Measurements from ENCODE around the gene SCARB2. TPM values are rescaled to one million over a fixed set of nuclear protein-coding genes. Genes with fewer than 3 reads are reported as not detected.

Gene SCARB2
- total and polyA plus RNA-seq, 2 of the 4 experiments (the other 2 are of a cell fraction): 69.2 to 102 TPM

GRCh38 chr4:76233967-76234678, 20.5 kb upstream of the SCARB2 start:
- intact Hi-C loops (cut with micrococcal nuclease): no loop called here
- Histone ChIP-seq H3K23ac (ENCODE audit: low read depth, low read length) (no peak overlapping the region), H4K8ac (ENCODE audit: low read depth in 2 of 2, low read length in 2 of 2) (no peak overlapping the region), H3K4me3 (ENCODE audit: insufficient read depth, low read depth, low read length) (no peak overlapping the region), H2BK5ac (ENCODE audit: low read depth, low read length, poor library complexity, severe bottlenecking) (no peak overlapping the region), H2BK120ac (ENCODE audit: low read depth, low read length) (no peak overlapping the region), H2AK9ac (replicated peaks; ENCODE audit: low read depth, low read length, poor library complexity) (no peak overlapping the region), H3K36me3 (ENCODE audit: control insufficient read depth, insufficient read depth, low read length) (no peaks in the 10 kb centered on the region), H3K56ac (ENCODE audit: extremely low read depth, insufficient read depth, low read length) (no peak overlapping the region), H3K4me2 (ENCODE audit: low read depth, low read length) (no peak overlapping the region), H3K79me1 (ENCODE audit: low read depth in 1 of 2, low read length in 2 of 2) (no peaks in the 10 kb centered on the region), H3K9me1 (ENCODE audit: insufficient read depth, low read length) (no peaks in the 10 kb centered on the region), H2AK5ac (ENCODE audit: low read depth, low read length) (no peak overlapping the region), H2AFZ (replicated peaks; ENCODE audit: low read length, poor library complexity) (no peak overlapping the region), H3K4ac (ENCODE audit: low read depth, low read length) (no peak overlapping the region), H3K9ac (ENCODE audit: low read depth, low read length) (no peak overlapping the region), H3K4me1 (ENCODE audit: control insufficient read depth, insufficient read depth, low read length) (no peaks in the 10 kb centered on the region), H3K14ac (replicated peaks; ENCODE audit: low read depth, low read length) (no peak overlapping the region), H3K27me3 (ENCODE audit: control insufficient read depth, insufficient read depth, low read length) (peaks cover 7% of the 10 kb centered on the region), H2BK20ac (ENCODE audit: low read depth, low read length) (no peak overlapping the region), H4K20me1 (ENCODE audit: insufficient read depth, low read length) (no peaks in the 10 kb centered on the region), H3K18ac (ENCODE audit: low read depth, low read length) (no peak overlapping the region), H4K5ac (ENCODE audit: low read depth, low read length) (no peak overlapping the region), H4K91ac (ENCODE audit: insufficient read depth, low read depth, low read length) (no peak overlapping the region), H3K27ac (ENCODE audit: insufficient read depth, low read length) (no peak overlapping the region), H3K9me3 (ENCODE audit: control insufficient read depth, insufficient read depth, low read length) (peaks cover 2% of the 10 kb centered on the region), H2BK15ac (ENCODE audit: low read depth, low read length) (no peak overlapping the region)
- dilution Hi-C loops (cut with HindIII; ENCODE audit: low sequenced_read_pairs, unreplicated experiment): no loop called here
- no peak for TF ChIP-seq MAFK (IDR thresholded peaks at IDR 0.05; ENCODE audit: low read depth, low read length)
- 100% methylated on average over 1 of the region's 14 CpGs; no CpG with 5 or more reads in 1 of the 2 experiments for WGBS, 2 experiments (ENCODE audit: extremely low coverage in 2 of 2, insufficient read length in 1 of 2)
- DNase-seq (no peak), ATAC-seq (ENCODE audit: low read depth) (no peak)
- no TSS peak for BruUV-seq (replicated peaks)
- in situ Hi-C loops (cut with MboI; ENCODE audit: low sequenced_read_pairs): no loop called here
- POLR2A ChIA-PET (ENCODE audit: unreplicated experiment): interaction anchor here (0.6 kb wide), 1 partner anchor 1502 kb away, joined by 3 read pairs; no protein-coding TSS in a partner anchor
- CTCF ChIA-PET: no interaction called here
